Effector CD8-positive, alpha-beta T cell (primary cell): ENCODE data around the gene DKK2.

Experiments used
- DNase-seq: peaks from one replicate; lab custom pipeline; 2025; lab: John Stamatoyannopoulos, UW

Gene DKK2

DNA sequence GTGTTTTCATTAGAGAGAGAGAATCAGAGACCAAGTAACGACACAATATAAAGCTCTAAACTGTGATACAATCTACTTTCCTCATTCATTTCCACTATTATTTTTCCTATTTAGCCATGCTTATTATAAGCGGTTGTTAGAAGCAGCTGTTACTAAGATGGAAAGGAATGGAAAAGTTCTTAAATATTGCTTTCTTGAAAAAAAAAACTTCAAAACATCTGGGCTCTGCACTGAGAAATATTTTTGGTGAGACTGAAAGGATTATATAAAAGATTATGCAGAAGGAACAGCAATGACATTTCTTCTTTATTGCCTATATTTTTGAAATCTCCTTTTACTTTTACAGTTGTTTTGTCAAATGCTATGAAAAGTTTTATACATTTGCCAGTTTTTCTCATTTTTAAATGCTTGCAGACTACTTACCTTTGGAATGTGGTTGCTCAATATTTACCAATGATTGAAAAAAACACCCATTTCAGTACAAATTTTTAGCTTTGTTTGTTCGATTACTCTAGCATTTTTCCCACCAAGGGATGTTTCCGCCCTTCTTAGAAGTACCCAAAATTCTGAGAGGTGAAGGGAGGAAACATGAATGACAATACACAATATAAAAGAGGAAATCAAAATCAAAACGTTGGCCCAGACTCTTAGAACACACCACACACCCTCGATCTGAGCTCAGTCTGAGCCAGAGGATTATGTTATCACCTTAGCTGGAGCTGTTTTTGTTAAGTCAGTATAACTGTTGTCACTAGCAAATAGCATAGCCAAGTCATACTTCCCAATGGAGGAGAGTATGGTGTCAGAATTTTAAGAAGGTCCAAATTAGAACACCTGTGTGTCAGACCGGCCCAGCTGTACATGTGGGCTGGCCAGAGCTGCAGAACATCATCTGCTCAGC is 18.4 kb downstream of the DKK2 start:
- no peak for DNase-seq

GRCh38 chr4:107011312-107011711 is 24.8 kb downstream of the DKK2 start:
- no peak for DNase-seq

DNA sequence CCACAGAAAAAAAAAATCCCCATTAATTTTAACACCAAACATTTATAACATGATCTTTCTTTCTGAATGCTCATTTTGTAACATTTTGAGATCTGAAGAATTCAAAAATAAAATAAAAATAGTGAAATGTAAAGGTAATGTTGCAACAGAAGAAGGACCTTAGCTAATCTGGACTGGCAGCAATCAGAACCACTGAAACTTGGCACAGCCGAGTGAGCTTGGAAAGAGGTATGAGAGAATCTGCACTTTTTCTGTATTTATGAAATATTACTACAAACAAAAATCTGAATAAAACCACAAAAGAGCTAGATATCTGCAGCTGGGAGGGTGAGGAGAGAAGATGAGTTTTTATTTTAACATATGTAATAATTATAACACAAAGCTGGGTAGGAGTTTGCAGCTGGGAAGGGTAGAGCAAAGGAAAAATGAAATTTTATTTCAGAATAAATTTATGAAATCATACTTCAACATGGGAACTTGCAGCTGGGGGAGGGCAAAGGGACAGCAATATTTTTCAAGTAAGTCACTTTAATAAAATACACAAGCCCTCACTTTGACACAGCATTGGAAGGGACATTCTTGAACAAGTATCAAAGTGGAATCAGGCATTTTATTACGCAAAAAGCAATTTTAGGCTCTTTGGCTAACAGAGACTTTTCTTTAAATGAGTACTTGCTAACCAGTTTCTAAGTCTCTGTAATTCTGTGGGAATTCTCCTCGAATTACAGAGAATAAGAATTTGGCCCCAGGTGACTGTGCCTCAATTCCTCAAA is 26.7 kb downstream of the DKK2 start:
- DNase-seq = no peak

GRCh38 chr4:107008115-107008514 is 28.0 kb downstream of the DKK2 start:
- no peak for DNase-seq

GRCh38 chr4:107006218-107006617 is 29.9 kb downstream of the DKK2 start:
- DNase-seq = no peak

DNA sequence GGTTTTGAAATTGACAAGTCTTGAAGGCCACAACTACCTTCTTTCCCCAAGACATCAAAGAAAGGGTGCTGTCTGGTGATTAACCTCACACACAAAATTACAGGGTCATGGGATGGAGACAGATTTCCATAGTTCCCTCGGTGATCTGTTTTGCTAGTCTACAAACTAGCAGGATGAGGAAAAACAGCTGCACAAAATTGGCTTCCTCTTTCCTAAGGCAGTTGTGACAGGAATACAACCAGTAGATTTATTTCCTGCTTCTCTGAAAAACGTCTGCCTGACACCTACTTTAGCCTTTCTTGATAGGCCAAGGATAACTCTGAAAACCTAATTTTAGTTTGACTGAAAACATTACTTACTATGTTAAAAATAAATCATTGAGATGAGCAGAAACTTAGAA is 39.6 kb downstream of the DKK2 start:
- DNase-seq = no peak

GRCh38 chr4:106993827-106994226 is 42.3 kb downstream of the DKK2 start:
- no peak for DNase-seq

DNA sequence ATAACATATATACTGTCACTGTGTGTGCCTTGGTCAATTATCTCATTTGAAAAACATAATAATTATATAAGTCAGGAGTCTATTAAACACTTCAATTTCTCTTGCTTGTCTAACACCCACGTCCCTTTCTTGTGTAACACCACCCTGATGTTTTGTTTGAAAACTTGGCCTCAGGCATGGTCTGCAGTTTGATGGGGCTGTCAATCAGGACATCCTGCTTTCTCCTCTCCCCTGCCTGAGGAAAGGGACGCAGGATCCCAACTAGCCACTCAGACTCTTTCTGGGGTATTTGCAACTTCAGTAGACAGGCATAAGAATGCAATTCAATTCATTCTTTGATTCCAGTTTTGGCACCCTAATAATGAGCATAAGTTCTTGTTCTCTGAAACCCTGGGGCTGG is 48.8 kb downstream of the DKK2 start:
- no peak for DNase-seq

GRCh38 chr4:106986486-106986885 is 49.6 kb downstream of the DKK2 start:
- DNase-seq = no peak

- no peak for DNase-seq
Measured at GRCh38 chr4:106985830-106986229, 50.3 kb downstream of the DKK2 start.

GRCh38 chr4:106982711-106983211 is 53.4 kb downstream of the DKK2 start:
- no peak for DNase-seq

DNA sequence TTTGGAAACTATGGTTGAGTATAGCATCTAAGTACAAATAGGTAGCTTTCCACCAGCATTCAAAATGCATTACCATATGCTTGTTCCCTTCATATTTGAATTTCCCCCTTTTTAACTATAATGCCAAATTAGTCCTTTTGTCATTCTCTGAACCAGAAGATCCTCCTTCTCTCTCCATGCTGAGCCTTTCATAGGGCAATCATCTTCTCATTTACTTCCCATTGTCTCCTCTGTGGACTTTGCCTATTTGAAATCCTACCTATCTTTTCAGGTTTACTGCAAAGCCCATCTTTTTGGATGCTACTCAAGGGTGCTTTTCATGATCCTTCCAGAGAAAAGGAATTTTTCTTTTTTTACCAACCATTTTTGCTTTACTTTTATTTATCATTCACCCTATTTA is 54.7 kb downstream of the DKK2 start:
- no peak for DNase-seq

DNA sequence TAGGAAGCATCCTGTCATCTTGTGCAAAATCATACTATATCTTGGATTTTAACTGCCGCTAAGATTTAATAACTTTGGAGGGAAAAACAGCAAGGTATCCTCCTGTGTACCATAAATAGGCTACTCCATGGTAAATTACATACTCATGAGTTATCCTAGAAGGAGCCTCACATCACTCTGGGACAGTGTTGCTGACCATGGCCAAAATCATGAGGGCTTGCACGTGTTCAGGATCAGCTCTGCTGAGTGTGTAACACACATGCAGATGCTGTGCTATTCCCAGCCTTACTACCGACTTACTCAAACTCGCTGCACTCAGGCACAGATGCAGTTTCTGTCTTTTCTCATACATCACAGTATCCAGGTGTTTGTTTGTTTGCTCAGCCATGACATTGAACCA is 56.6 kb downstream of the DKK2 start:
- no peak for DNase-seq

DNA sequence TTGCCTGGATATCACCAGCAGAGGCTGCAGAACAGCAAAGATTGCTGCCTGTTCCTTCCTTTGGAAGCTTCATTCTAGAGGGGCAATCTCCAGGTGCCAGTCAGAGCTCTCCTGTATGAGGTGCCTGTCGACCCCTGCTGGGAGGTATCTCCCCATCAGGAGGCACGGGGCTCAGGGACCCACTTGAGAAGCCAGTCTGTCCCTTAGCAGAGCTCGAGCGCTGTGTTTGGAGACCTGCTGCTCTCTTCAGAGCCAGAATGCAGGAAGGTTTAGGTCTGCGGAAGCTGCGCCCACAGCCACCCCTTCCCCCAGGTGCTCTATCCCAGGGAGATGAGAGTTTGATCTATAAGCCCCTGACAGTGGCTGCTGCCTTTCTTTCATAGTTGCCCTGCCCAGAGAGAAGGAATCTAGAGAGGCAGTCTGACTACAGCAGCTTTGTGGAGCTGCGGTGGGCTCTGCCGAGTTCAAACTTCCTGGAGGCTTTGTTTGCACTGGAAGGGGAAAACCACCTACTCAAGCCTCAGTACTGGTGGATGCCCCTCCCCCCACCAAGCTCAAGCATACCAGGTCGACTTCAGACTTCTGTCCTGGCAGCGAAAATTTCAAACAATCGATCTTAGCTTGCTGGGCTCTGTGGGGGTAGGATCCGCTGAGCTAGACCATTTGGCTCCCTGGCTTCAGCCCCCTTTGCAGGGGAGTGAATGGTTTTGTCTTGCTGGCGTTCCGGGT is 57.9 kb downstream of the DKK2 start:
- no peak for DNase-seq

GRCh38 chr4:106971636-106972035 is 64.5 kb downstream of the DKK2 start:
- no peak for DNase-seq

GRCh38 chr4:106967892-106968291 is 68.2 kb downstream of the DKK2 start:
- no peak for DNase-seq

- DNase-seq = no peak
Measured at GRCh38 chr4:106953036-106953705, 82.9 kb downstream of the DKK2 start.

GRCh38 chr4:106951891-106952290 is 84.2 kb downstream of the DKK2 start:
- no peak for DNase-seq

- no peak for DNase-seq
Measured at GRCh38 chr4:106941841-106942240, 94.3 kb downstream of the DKK2 start.

DNA sequence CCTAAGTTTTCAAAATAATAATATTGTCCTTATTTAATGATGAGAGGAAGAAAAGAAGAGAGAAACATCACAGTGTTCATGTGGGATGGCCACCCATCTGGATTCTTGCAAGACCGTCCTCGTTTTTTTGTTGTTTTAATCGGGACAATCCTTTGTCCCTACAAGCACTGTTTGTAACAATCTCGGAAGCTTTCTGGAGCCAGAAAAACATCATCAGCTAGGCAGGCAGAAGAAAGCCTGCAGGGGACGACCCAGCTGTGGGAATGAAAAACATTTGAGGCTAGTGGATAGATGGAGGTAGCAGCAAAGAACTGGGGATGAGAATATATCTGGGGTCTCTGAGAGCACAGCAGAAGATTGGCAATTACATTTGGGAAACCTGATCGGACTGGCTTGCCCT is 105.6 kb downstream of the DKK2 start:
- DNase-seq = no peak

DNA sequence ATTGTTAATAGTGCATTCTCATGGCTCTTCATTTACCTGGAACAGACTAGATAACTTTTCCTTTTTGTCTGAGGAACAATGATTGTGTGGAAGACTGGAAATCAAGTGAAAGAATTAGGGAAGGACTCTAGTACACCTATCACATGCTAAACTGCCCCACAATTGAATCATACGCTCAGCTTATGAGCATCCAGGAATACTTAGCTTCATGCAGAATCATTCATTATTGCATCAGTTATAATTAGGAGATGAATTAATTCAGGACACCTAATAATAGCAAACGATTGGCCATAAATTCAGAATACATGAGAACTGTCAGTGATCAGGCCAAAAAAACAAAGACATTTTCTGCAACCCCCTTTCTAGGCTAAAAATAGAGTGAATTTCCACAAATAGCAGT is 106.9 kb downstream of the DKK2 start:
- no peak for DNase-seq

DNA sequence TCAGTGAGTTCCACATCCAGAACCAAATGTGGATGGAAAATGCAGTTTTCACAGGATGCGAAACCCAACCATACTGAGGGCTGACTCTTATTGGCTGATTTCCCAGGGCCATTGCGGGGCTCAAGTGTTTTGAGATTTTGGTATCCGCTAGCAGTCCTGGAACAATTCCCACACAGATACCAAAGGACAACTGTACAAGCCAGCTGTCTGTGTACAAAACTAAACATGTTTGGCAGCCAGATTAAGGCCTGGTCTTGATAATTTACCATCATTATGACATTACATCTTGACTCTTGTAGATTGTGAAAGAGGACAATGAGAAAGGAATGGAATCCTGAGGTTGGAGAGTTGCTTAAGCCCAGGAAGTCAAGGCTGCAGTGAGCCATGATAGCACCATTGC is 121.9 kb downstream of the DKK2 start:
- no peak for DNase-seq
